LoVo (cell line): ENCODE measurements around the gene GPAM.
"Not testable (repeated sequence)": the region's sequence is repeated elsewhere in the genome, so short reads cannot be mapped to it uniquely, and the experiment has no call there.

Experiments
- DNase-seq: peaks from one replicate; pipeline ENCODE4 v3.0.0-alpha.2; 2016; ENCODE audit warnings: low spot score

GPAM gene

DNA sequence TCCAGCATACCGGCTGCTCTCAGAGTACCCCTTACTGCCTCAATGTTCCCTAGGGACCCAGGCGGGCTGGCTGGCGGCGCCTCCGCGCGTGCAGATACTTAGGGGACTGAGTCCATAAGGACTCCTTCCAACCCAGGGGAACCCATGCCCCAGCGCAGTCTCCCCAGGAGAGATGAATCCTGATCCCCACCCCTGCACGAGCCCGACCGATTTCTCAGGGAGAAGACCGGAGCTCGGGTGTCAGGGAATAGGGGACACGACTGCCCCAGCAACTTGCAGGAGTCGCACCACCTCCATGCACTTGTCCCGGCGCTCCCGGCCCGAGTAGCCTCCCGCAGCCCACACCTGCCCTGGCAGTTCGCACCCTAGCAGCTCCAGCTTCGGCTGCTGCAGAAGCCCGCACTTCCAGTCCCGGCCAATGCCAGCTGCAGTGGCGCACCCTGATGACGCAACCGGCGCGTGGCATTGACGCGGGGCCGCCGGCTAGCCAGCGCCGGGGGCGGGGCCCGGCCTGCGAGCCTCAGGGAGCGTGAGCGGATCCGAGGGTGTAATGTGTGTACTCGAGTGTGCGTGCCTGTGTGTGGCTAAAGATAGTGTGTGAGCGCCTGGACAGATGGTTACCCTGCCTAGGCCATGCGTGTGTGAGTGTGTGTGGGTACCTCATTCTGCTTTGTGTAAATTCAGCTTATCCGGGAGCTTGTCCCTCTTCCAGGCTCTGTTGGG is at the start of gene GPAM:
GPAM (minus strand) TSS at position 437 of the 723 bp plus-strand sequence. CDS start 1,981 bp downstream, outside the sequence.
- peak; percentile 91 for DNase-seq

- no peak for DNase-seq
These were observed 49.1 kb upstream of the GPAM start for GRCh38 chr10:112232670-112233069.

- DNase-seq: no peak
These were observed 48.2 kb upstream of the GPAM start for GRCh38 chr10:112231602-112232400.

- DNase-seq: no peak
These were observed 46.9 kb upstream of the GPAM start for GRCh38 chr10:112230325-112230988.

GRCh38 chr10:112229901-112230300 is 46.3 kb upstream of the GPAM start:
- DNase-seq: no peak

DNA sequence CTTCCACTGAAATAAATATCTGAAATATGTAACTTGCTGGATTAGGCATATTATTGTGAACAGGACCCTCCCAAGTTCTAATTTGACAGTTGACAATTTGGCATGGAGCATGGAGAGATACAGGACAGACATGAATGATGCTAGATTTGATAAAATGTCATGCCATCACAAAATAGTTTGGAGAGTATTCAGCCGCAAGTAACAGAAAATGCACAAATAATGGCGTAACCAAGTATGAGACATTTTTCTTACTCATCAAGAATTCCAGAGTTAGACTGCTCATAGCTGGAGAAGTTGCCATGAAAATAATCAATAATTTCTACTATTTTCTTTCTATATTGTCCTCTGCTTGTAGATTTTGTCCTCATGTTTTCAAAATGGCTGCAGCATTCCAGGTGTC is 45.5 kb upstream of the GPAM start:
- no peak for DNase-seq

- DNase-seq: not testable (repeated sequence)
These were observed 45.0 kb upstream of the GPAM start for GRCh38 chr10:112228366-112229088.

DNA sequence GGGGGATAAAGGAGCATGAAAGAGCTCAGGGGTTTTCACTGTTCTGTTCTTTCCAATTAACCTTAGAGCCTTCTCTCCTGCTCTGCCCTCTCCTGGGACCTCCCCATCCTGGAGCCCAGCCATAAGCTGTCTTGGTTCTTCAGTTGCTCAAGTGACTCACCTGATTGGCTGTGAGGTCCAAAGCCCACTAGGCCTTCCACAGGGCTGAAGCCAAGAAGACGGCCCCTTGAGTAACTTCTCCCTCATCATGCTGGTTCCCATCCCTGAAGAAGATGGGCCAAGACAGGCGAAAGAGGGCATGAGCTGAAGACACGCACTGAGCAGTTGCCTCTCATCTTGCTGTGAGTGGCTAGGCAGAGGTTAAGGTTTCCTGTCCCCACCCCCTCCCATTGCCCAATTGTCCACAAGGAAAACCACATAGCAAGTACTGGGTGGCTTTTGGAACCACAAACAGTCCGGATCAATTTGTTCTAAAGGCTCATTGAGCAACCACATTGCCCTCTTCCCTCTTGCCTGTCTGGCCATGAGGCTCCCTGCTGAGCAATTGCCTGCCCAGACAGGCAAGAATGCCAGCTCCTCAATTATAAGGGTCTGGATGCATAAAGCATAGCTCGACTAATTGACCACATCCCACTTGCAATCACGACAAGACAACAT is 43.9 kb upstream of the GPAM start:
- DNase-seq: no peak

DNA sequence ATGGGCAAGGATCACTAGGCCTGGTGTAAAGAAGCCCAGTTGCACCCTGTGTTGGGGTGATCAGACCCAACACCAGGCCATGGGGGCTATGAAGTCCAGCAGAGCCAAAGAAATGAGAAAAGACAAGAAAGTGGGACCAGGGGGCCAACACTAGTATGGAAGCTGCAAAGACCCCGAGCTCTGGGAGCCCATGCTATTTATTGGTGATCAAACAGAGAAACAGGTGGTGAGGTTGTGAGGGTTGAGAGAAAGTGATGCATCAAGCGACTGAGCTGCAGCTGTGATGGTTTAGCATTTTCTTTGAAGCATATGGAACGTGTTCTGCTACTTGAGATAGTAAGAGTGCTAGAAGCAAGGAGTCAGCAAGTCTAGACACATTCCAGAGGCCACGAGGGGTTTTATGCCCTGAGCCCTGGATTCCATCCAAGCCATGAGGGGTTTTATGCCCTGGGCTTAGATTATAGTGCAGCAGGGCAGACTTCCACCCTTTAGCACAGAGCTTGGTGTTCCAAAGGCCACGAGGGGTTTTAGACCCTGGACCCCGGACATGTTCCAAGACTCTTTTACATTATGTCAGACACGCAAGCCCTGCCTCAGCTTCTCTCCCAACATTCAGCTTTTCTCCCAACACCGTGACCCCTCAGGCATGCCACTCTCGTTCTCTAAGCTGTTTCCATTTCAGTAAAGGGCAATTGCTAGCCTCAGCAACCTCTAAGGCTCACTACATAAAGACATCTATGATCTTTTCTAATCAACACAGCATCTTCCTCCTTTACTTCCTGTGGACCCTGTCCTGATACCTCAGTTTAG is 43.1 kb upstream of the GPAM start:
- no peak for DNase-seq

GRCh38 chr10:112225771-112226438 is 42.3 kb upstream of the GPAM start:
- no peak for DNase-seq

DNA sequence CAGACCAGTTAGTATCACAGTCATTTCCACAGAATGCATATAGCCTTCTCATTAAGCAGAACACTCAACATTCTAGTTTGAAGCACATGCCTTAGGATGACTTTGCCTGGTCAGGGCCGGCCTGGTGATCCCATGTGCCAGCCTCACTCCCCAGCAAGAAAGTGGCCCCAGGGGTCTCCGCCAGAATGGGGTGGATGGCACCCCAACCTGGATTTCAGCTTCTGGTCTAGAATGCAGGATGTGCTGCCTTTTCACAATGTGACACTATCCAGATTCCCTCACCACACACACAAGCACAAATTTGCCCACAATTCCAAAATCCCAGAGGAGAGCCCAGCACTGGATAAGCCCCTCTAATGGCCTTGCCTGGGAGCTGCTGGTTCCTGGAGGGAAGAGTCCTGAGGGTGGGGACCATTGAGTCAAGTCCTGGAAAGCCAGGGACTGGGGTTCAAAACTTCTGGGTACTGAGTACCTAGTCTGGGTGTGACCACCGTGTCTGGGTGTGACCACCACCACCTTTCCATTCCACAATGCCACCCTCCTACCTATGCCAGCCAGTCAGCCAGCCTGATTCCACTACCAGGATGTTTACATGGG is 41.5 kb upstream of the GPAM start:
- DNase-seq: no peak

- DNase-seq: no peak
These were observed 40.2 kb upstream of the GPAM start for GRCh38 chr10:112223725-112224124.

DNA sequence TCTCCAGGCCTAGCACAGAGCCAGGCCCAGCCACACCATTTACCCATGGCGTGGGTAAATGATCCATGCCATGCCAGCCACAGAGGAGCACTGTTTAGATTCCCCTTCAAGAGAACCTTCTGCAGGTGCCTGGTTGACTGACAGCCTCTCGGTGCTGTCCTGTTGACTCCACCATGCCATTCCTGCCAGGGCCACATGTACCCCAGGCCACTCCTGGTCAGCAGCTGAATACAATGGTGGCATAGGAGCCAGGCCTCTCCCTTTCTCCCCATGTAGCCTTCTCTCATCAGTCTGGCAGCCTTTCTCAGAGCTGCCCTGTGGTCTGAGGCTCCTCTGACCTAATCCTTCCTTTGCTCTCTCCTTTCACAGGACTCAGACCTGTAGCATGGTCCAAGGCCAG is 39.2 kb upstream of the GPAM start:
- no peak for DNase-seq

DNA sequence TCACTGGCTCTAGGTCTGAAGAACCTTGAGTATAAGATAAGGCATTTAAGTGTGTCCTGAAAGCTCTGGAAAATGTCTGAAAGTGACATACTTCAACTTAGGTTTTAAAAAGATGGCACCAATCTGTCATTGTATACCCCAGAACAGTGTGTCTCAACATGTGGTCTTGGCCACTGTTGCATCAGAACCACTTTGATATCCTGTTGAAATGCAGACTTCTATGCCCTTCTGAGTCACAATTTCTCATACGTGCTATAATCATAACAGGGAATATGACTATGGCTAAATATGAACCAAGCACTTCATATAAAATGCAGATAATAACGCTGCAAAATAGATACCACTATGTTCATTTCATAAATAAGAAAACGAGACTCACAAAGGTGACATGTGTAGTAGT is 38.0 kb upstream of the GPAM start:
- no peak for DNase-seq

DNA sequence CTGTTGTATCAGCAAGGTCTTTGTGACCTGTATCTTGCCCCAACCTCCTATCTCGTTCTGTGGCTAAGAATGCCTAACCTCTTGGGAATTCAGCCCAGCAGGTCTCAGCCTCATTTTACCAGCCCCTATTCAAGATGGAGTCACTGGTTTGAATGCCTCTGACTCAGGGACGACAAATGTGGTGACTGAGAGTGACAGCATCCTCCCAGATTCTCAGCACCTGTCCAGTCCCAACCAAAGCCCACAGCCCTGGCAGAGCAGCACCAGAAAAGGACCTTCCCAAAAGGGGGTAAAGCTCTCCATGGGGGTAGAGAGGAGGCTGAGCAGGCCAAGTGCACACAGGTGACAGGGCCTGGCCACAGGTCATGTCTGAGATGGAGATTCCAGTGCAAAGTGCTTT is 35.4 kb upstream of the GPAM start:
- no peak for DNase-seq

- no peak for DNase-seq
These were observed 34.4 kb upstream of the GPAM start for GRCh38 chr10:112218036-112218390.

DNA sequence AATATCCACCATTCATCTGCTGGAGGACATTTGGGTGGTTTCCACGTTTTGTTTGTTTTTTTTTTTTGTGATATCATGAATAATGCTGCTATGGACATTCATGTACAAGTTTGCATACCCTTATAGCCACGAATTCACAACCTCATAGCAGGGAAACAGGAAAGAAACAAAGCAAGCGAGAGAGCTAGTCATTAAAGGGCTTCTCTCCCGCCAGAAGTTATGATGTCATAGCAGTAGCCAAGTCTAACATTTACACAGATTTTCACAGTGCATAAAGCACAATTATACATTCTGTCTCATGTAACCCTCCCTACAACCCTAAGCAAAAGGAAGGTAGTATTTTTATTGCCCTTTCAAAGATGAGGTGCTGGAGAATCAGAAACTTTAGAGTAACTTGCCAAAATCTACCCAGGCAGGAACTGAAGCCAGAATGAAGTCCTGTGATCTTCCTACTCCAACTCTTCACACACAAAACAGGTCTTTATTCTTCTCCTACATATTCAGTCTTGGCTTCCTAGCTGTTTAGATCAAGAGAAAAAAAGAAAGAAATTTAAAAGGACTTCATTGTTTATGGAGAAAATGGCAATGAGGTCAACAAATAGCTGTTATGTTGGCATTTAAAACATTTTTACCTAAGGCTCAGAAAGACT is 33.9 kb upstream of the GPAM start:
- no peak for DNase-seq

DNA sequence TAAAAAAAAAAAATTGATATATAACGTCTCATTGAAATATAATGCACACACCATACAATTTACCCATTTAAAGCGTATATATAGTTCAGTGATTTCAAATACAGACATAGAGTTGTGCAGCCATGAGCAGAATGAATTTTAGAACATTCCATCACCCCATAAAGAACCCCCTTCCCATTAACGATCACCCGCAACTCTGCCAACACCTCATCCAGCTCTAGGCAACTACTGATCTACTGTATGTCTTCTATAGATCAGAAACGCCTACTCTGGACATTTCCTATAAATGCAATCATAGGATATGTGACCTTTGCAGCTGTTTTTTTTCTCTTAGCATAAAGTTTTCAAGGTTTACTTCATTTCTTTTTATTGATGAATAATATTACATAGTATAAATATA is 33.4 kb upstream of the GPAM start:
- DNase-seq: no peak

GRCh38 chr10:112216151-112216550 is 32.6 kb upstream of the GPAM start:
- DNase-seq: no peak
